Activated naive CD4-positive, alpha-beta T cell treated with Interleukin-2 at 50 U/mL for 16 hours (primary cell): ENCODE results near the gene TINAGL1.

ENCODE experiments used
- DNase-seq: peaks from one replicate; pipeline ENCODE4 v3.0.0-alpha.2; 2020

Gene TINAGL1, protein sequence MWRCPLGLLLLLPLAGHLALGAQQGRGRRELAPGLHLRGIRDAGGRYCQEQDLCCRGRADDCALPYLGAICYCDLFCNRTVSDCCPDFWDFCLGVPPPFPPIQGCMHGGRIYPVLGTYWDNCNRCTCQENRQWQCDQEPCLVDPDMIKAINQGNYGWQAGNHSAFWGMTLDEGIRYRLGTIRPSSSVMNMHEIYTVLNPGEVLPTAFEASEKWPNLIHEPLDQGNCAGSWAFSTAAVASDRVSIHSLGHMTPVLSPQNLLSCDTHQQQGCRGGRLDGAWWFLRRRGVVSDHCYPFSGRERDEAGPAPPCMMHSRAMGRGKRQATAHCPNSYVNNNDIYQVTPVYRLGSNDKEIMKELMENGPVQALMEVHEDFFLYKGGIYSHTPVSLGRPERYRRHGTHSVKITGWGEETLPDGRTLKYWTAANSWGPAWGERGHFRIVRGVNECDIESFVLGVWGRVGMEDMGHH

GRCh38 chr1:31576201-31576669, at the start of gene TINAGL1:
TINAGL1 (plus strand) TSS chr1:31576515; CDS start chr1:31577149, 634 bp downstream.
- DNase-seq = no peak

GRCh38 chr1:31529999-31530684, 46.2 kb upstream of the TINAGL1 start:
- DNase-seq = no peak

- DNase-seq = no peak
Observed at GRCh38 chr1:31531177-31531999, 44.9 kb upstream of the TINAGL1 start.

GRCh38 chr1:31532173-31532572, 44.1 kb upstream of the TINAGL1 start:
- DNase-seq = no peak

- no peak for DNase-seq
Observed at GRCh38 chr1:31535561-31535960, 40.8 kb upstream of the TINAGL1 start.

- DNase-seq = no peak
Observed at GRCh38 chr1:31539329-31539728, 37.0 kb upstream of the TINAGL1 start.

GRCh38 chr1:31541194-31541593, 35.1 kb upstream of the TINAGL1 start:
- no peak for DNase-seq

GRCh38 chr1:31545927-31546540, 30.3 kb upstream of the TINAGL1 start:
- no peak for DNase-seq

DNA sequence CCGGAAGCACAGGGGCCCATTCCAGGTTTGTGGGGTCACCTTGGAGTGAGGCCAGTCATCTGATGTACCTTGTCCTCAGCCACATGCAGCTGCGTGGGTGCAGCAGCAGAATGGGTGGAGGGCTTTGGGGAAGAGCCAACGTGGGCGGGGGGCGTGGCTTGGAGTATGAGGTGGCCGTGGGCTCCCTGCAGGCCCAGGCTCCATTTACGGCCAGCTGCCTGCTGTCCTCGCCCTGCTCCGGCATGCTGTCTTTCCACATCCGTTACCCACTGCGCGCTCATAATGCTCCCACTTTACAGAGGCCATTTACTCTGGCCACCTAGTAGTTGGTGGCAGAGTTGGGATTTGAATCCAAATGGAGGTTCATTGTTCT, 27.8 kb upstream of the TINAGL1 start:
- DNase-seq = no peak

DNA sequence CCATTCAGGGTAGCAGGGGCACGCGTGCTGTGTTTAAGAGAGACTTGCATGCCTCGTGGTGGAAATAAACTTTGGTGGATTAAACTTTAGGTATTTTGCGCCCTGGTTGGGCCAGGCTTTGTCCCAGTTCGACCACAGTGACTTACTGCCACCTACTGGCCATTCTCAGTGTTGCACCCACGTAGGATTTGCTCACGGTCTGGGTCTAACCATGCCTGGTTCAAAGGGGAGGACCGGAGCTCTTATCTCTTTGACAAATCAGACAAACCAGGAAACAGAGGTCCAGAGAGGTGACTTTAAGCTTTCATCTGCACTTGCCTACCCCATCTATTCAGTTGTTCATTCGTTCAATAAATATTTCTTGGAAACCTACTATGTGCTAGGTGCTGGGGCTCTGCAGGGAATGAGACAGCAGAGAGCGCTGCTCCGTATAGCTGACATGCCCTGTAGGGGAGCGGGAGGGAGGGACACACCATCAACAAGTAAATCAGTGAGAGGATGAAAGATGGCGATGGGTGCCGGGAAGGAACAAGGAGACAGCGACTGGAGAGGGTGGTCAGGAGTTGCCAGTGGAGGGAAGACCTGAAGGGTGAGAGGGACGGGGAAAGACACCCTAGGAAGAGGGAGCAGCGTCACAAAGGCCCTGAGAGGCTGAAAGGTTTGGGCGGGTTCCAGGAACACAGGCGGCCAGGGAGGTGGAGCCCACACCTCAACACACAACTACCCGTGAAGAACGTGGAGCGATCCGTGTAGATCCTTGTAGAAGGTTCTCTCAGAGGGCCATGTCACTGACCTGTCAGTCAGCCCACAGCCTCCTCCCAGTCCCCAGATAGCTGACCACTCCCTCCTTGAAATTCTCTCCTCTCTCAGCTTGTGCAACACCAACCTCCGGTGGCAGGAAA, 27.2 kb upstream of the TINAGL1 start:
- DNase-seq = peak; percentile 90

DNA sequence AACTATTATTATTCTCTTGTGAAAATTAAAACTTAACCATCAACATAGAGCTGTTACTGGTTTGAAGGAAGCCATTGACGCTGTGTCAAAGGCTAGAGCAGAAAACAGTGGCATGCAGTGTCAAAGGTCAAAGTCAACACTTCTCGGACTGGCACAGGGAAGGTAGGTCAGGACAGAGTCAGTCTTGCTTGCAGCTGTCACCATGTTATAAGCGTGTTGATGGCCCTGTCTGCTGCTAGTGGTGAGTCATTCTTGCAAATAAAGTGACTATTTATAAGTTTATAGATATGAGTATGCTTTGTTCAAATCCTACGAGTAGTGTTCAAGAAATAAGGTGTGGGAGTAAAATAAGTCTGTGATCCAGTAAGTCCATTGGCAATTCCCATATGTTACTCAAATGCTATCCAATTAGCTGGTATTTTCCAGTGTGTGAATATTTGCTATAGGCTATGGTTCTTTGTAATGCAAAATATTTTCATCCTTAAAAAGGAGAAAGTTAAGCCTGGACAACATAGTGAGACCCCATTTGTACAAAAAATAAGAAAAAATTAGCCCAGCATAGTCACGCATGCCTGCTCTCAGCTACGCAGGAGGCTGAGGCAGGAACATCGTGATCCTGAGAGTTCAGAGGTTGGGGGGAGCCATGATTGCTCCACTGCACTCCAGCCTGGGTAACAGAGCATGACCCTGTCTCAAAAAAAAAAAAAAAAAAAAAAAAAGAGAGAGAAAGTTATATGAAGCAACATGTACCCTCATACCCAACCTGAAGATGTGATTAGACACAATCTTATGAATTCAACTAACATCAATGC, 26.3 kb upstream of the TINAGL1 start:
- no peak for DNase-seq

- DNase-seq = no peak
Observed at GRCh38 chr1:31551208-31551607, 25.1 kb upstream of the TINAGL1 start.

GRCh38 chr1:31552489-31552888, 23.8 kb upstream of the TINAGL1 start:
- DNase-seq = no peak

GRCh38 chr1:31556481-31557006, 19.8 kb upstream of the TINAGL1 start:
- no peak for DNase-seq

GRCh38 chr1:31559715-31560114, 16.6 kb upstream of the TINAGL1 start:
- no peak for DNase-seq

DNA sequence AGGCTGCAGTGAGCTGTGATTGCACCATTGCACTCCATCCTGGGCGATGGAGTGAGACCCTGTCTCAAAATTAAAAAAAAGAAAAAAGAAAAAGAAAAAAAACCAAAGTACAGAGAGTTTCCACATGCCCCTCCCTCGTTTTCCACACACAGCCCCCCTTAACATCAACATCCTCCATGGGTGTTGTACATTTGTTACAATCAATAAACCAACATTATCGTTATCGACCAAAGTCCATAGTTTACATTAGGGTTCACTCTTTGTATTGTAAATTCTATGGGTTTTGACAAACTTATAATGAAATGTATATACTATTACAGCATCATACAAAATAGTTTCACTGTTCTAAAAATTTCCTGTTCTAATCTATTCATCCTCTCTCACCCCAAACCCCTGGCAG, 15.9 kb upstream of the TINAGL1 start:
- no peak for DNase-seq

DNA sequence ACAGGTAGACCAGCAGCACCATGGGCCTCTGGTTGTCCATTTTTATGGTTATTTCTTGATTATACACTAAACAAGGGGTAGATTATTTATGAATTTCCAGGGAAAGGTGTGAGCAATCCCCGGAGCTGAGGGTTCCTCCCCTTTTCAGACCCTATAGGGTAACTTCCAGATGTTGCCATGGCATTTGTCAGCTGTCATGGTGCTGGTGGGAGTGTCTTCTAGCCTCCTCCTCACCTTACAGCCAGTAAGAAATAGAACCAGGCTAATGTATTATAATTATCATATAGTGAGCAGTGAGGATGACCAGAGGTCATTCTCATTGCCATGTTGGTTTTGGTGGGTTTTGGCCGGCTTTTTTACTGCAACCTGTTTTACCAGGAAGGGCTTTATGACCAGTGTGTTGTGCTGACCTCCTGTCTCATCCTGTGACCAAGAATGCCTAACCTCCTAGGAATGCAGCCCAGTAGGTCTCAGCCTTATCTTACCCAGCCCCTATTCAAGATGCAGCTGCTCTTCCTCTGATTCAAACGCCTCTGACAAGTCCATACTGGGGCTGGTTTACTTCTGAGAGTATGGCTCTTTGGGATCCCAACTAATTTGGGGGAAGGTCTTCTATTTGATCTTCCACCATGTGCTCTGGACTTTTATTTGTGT, 13.5 kb upstream of the TINAGL1 start:
- no peak for DNase-seq

DNA sequence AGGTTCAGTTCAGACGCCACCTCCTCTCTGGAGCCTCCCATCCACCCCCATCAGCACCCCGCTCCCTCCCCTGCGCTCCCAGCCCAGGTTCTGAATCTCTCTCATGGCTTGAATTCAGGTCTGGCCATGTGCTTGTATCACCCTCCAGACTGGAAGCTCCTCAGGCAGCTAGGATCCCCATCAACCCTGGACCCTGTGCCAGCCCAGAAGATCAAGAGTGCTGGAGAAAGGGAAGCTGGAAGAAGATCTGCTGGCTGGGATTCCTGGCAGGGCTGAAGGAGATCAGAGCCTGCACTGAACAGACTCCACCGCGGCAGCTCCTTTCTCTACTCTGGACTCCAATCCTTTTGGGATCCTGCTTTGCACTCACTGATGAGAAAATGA, 11.7 kb upstream of the TINAGL1 start:
- no peak for DNase-seq

DNA sequence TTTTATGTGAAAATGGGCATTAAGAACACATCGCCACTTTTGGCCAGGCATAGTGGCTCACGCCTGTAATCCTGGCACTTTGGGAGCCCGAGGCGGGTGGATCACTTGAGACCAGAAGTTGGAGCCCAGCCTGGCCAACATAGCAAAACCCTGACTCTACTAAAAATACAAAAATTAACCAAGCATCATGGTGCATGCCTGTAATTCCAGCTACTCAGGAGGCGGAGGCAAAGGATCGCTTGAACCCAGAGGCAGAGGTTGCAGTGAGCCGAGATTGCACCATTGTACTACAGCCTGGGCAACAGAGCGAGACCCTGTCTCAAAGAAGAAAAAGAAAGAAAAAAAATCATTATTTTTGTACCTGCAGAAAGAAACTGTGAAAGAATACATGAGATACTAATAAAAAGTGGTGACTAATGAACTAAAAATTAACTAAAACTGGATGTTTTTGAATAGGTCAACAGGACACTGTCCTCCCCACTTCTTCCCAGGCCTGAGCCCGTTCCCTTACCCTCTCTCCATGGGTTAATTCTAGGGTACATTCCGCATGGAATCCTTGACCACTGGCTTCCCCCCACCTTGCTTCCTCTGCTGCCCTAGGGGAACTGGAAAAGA, 8.3 kb upstream of the TINAGL1 start:
- DNase-seq = no peak
